Nephron progenitor cell (in vitro differentiated cells): ENCODE measurements around the gene MACROD2.

Experiments
- DNase-seq: peaks from one replicate; pipeline ENCODE4 v3.0.0; 2021
- H3K27ac Mint-ChIP-seq: 2 replicates; pipeline ENCODE4 v1.8.0; 2021; ENCODE audit warnings: mild to moderate bottlenecking, moderate library complexity, mixed read lengths
- H3K27me3 Mint-ChIP-seq: 2 replicates; pipeline ENCODE4 v1.8.0; 2021; ENCODE audit warnings: mild to moderate bottlenecking, low read depth, mixed read lengths; ENCODE audit not compliant: poor library complexity
- H3K36me3 Mint-ChIP-seq: 2 replicates; pipeline ENCODE4 v1.8.0; 2021; ENCODE audit warnings: low read depth, mixed read lengths
- H3K4me1 Mint-ChIP-seq: 2 replicates; pipeline ENCODE4 v1.8.0; 2021; ENCODE audit warnings: mixed read lengths
- H3K4me3 Mint-ChIP-seq: 2 replicates; pipeline ENCODE4 v1.8.0; 2021; ENCODE audit warnings: mild to moderate bottlenecking, moderate library complexity, mixed read lengths
- H3K9me3 Mint-ChIP-seq: 2 replicates; pipeline ENCODE4 v1.8.0; 2021; ENCODE audit warnings: mild to moderate bottlenecking, moderate library complexity, mixed read lengths
- TF ChIP-seq, protein P1 (sequence below): fragments of 200-600 bp; sonication (generic); IDR thresholded peaks from 2 replicates; pipeline ENCODE4 v1.5.0; 2021; ENCODE audit warnings: antibody characterized with exemption

The MACROD2 gene

DNA sequence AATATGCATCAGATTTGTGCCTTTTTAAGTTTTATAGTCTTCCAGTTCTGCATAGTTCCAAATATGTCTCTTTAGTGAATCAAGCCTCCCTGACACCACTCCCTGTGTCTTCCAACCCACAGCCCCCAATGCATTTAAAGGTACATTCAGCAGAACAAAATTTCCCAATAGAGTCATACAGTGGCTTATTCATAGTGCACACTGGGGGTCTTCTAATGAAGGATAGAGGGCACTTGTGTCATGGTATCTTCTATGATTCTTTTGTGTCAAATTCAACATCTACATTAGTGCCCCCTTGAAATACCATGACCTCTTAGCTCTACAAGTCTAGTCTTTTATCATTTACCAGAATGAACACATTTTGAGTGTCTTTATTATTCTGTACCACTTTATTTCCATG is 308.3 kb downstream of the MACROD2 start:
- Mint-ChIP-seq H3K27me3 (no peaks in the 10 kb centered on the region), H3K36me3 (no peaks in the 10 kb centered on the region), H3K27ac (no peak overlapping the region), H3K9me3 (peaks cover 3% of the 10 kb centered on the region), H3K4me3 (no peak overlapping the region), H3K4me1 (no peaks in the 10 kb centered on the region)
- TF ChIP-seq, protein P1, sequence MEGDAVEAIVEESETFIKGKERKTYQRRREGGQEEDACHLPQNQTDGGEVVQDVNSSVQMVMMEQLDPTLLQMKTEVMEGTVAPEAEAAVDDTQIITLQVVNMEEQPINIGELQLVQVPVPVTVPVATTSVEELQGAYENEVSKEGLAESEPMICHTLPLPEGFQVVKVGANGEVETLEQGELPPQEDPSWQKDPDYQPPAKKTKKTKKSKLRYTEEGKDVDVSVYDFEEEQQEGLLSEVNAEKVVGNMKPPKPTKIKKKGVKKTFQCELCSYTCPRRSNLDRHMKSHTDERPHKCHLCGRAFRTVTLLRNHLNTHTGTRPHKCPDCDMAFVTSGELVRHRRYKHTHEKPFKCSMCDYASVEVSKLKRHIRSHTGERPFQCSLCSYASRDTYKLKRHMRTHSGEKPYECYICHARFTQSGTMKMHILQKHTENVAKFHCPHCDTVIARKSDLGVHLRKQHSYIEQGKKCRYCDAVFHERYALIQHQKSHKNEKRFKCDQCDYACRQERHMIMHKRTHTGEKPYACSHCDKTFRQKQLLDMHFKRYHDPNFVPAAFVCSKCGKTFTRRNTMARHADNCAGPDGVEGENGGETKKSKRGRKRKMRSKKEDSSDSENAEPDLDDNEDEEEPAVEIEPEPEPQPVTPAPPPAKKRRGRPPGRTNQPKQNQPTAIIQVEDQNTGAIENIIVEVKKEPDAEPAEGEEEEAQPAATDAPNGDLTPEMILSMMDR = no peak
- DNase-seq = no peak

DNA sequence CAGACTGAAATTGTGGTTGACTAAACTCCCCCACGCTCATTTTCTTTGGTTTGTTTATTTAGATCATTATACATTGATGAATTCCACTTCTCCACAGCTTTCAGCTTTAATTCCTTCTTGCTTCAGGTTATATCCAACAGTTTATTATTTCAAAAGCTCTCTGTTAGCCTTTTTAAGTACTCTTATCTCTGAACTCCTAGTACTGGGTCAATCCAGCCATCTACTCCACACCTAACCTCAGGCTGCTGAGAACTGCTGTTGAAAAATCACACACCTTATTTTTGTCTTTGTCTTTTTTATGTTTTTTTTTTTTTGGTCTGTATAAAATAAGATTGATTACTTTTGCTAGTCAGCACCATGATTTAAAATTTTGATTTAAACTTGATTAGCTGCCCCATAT is 309.2 kb downstream of the MACROD2 start:
- Mint-ChIP-seq H3K27ac (no peak overlapping the region), H3K4me3 (no peak overlapping the region), H3K9me3 (peaks cover 3% of the 10 kb centered on the region), H3K36me3 (no peaks in the 10 kb centered on the region), H3K4me1 (no peaks in the 10 kb centered on the region), H3K27me3 (no peaks in the 10 kb centered on the region)
- no peak for DNase-seq
- TF ChIP-seq, protein P1 = no peak

DNA sequence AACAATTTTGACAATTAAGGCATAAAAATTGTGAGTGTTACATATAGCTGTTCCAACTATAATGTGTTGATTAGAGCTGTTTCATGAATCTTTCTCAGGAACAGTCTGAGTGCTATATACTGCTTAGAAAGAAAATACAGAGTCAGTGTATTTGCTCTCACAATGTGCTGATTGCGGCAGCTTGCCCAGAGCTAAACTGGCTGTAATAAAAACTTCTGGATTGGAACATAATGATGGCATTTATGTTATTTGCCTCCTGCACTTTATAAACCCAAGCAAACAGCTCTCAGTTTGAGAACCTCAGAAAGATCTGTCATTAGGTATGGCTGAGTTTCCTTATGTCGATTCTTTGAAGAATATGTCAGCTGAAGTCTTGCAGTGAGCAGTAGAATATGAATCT is 312.6 kb downstream of the MACROD2 start:
- H3K27me3 Mint-ChIP-seq = no peaks in the 10 kb centered on the region
- no peak overlapping the region for H3K4me3 Mint-ChIP-seq
- H3K9me3 Mint-ChIP-seq = peaks cover 3% of the 10 kb centered on the region
- no peak for DNase-seq
- TF ChIP-seq, protein P1 = no peak
- no peak overlapping the region for H3K27ac Mint-ChIP-seq
- no peaks in the 10 kb centered on the region for H3K36me3 Mint-ChIP-seq
- H3K4me1 Mint-ChIP-seq = peaks cover 6% of the 10 kb centered on the region

DNA sequence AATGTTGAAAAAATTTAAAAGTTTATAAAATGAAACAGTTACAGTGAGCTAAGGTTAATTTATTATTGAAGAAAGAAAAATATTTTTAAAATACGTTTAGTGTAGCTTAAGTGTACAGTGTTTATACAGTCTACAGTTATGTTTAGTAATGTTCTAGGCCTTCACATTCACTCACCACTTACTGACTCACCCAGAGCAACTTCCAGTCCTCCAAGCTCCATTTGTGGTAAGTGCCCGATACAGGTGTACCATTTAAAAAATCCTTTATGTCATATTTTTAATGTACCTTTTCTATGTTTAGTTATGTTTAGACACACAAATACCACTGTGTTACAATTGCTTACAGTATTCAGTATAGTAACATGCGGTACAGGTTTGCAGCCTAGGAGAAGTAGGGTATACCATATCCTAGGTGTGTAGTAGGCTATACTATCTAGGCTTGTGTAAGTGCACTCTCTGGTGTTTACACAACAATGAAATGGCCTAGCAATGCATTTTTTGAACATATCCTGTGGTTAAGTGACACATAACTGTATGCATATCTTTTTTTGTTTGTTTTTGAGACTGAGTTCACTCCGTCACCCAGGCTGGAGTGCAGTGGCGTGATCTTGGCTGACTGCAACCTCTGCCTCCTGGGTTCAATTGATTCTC is 315.8 kb downstream of the MACROD2 start:
- Mint-ChIP-seq H3K27ac (no peak overlapping the region), H3K27me3 (no peaks in the 10 kb centered on the region), H3K4me1 (peaks cover 11% of the 10 kb centered on the region), H3K36me3 (no peaks in the 10 kb centered on the region), H3K4me3 (no peak overlapping the region), H3K9me3 (no peaks in the 10 kb centered on the region)
- TF ChIP-seq, protein P1 = no peak
- DNase-seq = no peak

DNA sequence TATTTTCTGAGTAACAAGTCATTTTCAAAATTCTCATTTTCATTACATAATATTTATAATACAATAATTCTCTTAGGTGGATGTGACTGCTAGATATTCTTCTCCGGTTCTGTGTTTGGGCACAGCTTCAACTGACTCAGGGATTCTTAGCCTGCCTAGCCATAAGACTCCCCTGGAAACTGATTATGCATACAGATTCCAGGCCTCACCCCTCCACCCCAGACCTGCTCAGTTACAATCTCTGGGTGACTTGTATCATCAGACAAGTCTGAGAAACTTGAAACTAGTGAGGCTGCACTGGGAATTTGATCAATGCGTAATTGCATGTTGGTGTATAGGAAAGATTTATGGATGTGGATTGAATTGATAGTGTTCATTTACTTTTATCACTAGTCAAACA is 316.7 kb downstream of the MACROD2 start:
- no peak overlapping the region for H3K4me3 Mint-ChIP-seq

More for the DNA sequence above, 316.7 kb downstream of the MACROD2 start:
- TF ChIP-seq, protein P1 = no peak
- no peak overlapping the region for H3K27ac Mint-ChIP-seq
- H3K9me3 Mint-ChIP-seq = no peaks in the 10 kb centered on the region
- no peaks in the 10 kb centered on the region for H3K36me3 Mint-ChIP-seq
- no peaks in the 10 kb centered on the region for H3K27me3 Mint-ChIP-seq
- peaks cover 11% of the 10 kb centered on the region for H3K4me1 Mint-ChIP-seq
- no peak for DNase-seq
